PC-3 (cell line): ENCODE data around the gene B4GALNT1.

Source experiments
- CTCF ChIP-seq: fragments of 300-600 bp; sonication (generic); conservative IDR thresholded peaks from 2 replicates; pipeline ENCODE4 v1.5.1; 2017; ENCODE audit warnings: antibody characterized with exemption, low read depth, mild to moderate bottlenecking, low read length
- EZH2 ChIP-seq: fragments of 300-600 bp; sonication (generic); IDR thresholded peaks from one replicate; pipeline ENCODE4 v1.6.1; 2017; ENCODE audit warnings: antibody characterized with exemption, mild to moderate bottlenecking, low read length; ENCODE audit not compliant: unreplicated experiment
- EZH2phosphoT487 ChIP-seq: fragments of 300-600 bp; sonication (generic); IDR thresholded peaks from 2 replicates; pipeline ENCODE4 v1.6.1; 2018; ENCODE audit warnings: mild to moderate bottlenecking, antibody characterized with exemption, low read length, borderline replicate concordance

- TF ChIP-seq CTCF (no peak), EZH2phosphoT487 (no peak), EZH2 (no peak)
These were observed 24.9 kb downstream of the B4GALNT1 start for GRCh38 chr12:57607958-57608663.
